Stimulated activated CD8-positive, alpha-beta memory T cell treated with anti-CD3 and anti-CD28 coated beads, Interleukin-12 subunit alpha, Interleukin-12 subunit beta, amount 100 ng/mL, for 4 hours (primary cell): Measurements from ENCODE around the gene AMFR.

Source experiments
- DNase-seq: peaks from one replicate; pipeline ENCODE4 v3.0.0-alpha.2; 2020; ENCODE audit warnings: low read depth

AMFR gene

DNA sequence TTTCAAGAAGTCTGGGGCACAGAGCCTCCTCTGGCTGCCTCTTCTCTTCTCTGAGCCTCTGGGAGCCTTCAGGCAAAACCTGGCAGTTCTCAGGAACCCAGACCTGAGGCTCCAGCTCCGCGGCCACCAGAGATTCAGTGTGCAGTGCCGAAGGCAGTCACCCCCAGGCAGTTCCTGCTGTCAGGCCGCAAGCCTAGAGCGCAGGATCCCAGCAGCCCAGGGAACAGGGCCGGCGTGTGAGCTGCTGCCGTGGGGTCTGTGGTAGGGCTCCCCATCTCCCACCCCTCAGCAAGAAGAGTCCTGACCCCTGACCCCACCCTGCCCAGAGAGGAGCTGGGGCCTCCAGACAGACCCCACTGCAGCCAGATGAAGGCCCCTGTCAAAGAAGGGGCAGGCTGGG is 78.2 kb downstream of the AMFR start:
- no peak for DNase-seq

DNA sequence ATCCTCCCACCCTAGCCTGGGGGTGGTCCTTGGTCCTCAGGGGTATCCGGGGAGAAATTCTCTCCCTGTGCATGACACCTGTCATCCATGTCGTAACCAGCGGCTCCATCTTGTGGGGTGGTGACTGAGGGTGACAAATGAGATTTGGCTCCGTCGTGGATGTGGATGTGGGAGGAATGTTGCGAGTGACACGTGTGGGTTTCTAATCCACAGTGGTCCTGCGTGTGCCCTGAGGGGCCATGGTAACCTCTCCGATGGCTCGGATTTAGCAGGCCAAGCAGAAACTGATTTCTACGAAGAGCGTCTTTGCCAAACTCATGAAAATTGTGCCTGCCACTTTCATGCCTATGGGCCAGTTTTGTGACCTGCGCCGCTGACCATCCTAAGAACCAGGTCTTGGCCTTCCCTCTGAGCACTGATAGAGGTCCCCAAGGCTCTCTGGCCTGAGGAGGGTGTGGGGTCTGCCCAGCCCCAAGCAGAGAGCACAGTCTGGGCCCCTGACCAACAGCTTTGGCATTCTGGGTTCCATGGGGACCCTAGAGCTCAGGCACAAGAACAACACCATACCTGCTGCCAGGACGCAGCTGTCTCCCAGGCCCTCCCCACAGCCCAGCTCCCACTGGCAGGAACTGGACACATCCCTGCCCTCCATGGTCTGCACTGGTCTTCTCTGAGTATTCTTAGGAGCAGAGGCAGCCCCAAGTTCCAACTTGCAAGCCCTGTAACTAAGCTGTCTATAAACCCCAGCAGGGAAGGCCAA is 79.0 kb downstream of the AMFR start:
- DNase-seq = no peak

DNA sequence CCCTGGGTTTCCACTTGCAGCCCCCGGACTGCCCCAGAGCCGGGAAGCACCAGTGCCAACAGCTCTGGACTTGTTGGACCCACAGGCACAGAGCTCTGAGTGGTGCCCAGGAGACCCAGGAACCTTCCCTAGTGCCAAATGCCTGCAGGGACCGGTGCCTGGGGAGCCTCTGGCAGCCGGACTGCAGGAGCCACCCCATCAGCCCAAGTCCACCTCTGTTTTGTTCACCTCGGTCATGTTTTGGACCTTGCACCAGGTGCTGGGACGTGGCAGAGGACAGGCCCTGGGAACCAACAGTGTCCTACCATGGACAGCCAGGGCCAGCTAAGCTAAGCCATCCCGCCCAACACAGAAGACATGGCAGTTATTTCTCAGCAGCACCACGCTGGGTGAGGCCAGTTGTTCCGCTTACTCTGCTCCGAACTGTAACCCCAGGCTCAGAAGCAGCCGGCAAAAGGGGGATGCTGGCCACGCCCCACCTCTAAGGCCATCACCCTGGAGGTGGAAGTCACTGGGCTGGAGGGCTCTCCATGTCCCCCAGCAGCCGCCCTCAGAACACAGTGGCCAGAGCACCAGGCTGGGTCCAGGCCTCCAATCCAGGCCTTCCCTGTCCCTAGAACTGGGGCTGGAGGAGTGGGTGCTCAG is 79.8 kb downstream of the AMFR start:
- no peak for DNase-seq

DNA sequence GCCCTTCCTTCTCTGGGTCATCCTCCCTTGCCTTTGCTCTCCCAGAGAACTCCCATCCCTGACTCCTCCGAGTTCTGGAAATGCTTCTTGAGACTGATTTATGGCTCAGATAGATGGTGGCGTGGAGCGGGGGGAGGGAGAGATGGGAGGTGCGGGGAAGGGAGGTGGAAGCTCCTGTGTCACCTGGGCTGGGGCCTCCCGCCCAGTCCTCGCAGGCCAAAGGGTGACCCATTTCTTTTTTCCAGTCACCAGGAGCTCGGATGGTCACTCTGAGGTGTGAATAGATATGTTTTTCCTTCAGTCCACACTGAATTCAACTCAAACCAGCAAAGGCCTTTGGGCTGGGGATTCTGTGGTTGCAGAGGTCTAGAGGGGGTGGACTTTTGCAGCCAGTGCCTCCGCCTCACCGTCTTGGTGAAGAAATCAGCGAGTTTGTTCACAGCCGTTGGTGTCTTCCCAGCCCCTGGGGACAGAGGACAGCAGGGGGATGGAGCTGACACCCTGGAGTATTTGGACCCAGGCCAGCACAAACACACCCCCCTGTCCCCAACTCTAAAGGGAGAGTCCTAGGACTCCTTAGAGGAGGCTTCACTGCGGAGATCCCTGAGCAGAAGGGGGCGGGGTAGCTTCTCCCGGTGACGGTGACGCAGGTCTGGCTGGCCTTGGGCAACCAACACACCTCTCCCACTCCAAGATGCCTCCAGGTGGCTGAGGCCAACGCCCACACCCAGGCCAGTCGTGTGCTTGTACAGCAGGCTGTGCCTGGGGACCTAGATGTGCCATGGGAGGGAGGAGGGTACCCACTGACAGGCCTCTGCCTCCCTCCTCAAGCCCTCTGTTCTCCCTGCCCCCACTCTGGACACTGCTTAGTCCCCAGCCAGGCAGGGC is 80.6 kb downstream of the AMFR start:
- DNase-seq = no peak

DNA sequence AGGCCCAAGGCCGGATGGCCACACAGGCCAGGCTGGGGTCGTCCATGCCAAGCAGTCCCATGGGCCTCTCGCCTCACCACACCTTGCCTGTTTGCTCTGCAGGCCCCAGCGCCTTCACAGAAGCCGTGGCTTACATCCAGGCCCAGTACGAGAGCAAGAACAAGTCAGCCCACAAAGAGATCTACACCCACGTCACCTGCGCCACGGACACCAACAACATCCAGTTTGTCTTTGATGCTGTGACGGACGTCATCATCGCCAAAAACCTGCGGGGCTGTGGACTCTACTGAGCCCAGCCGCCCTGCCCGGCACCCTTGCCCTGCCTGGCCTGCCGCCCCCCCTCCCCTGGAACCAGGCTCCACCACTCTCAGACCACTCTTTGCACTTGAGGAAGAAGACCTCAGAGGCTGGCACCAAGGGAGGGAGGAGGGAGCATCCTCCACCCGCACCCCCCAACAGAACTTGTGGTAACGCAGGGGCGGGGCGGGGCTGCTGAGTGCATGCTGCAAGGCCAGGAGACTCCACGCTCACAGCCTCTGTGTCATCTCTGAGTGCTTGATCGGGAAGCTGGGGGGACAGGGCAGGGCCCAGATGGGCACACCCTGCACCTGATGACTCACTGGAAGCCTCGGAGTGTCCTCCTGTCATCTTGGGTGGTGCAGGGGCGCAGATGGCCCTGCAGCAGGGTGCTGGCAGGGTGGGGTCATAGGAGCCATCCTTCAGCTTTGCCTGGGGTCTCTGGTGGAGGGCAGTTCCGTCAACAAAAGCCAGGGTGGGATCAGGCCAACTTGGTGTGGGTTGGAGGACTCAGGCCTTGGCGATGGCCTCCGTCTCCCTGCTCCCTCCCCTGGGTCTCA is 81.5 kb downstream of the AMFR start:
- DNase-seq = no peak

DNA sequence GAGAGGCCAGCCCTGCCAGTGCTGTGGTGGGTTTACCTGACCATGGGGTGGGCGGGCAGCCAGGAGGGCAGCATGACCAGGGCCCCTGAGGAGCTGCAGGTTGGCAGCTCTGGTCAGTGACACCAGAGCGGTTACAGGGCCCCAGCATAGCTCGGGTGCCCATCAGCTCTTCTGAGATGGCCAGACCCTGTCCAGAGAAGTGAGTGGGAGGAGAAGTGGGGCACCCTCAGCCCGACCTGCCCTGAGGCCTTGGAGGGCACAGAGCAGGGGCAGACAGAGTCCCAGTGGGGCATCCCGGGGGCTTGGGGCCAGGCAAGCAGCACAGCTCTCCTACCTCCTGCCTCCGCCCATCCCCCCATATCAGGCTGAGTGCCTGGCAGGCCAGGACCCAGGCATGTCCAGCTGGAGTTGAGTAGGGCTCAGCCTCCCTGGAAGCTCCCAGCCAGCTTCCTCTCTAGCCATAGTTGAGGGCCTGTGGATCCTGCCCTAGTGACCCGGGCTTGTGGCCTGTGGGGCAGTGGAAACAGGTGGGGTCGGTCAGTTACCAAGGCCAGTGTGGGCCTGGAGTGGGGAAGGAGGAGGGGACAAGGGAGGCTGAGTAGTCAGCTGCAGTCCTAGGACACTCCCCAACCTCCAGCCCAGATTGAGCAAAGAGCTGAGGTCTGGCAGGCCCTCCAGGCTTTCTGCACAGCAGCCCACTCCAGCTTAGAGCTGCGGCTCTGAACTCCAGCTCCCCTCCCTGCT is 83.5 kb downstream of the AMFR start:
- no peak for DNase-seq

DNA sequence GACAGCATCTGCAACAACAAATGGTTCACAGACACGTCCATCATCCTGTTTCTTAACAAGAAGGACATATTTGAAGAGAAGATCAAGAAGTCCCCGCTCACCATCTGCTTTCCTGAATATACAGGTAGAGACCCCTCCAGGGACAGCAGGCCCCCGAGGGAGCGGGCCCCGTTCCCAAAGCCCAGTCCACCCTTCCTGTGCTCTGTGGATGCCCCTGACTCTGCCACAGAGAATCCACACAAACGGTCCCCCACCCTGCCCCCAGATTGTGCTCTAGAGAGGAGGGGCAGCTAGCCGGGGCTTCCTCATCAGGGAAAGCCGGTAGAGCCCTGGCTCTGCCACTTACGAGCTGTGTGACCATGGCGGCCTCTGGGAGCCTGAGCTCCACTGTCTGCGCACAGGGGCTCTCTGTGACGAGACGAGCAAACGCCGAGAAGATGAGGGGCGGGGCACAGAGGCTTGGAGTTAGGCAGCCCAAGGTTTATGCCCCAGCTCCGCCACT is 84.4 kb downstream of the AMFR start:
- no peak for DNase-seq

DNA sequence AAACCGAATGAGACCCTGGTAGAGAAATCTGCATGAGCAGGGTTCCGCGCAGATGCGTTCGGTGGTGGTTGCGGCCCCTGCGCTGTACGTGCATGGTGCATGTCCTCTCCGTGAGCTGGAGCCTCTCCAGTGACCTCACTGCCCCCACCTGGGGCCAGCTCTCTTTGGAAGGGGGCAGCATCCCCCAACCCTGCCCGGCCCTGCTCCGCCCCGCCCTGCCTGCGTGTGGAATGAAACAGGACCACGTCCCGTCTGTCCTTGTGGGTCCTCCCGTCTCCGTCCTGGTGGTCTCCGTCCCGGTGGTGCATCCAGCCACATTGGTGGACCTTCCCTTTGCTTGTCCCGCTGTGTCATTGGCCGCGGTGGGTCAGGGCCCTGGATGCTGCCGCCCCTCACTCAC is 84.9 kb downstream of the AMFR start:
- DNase-seq = no peak

DNA sequence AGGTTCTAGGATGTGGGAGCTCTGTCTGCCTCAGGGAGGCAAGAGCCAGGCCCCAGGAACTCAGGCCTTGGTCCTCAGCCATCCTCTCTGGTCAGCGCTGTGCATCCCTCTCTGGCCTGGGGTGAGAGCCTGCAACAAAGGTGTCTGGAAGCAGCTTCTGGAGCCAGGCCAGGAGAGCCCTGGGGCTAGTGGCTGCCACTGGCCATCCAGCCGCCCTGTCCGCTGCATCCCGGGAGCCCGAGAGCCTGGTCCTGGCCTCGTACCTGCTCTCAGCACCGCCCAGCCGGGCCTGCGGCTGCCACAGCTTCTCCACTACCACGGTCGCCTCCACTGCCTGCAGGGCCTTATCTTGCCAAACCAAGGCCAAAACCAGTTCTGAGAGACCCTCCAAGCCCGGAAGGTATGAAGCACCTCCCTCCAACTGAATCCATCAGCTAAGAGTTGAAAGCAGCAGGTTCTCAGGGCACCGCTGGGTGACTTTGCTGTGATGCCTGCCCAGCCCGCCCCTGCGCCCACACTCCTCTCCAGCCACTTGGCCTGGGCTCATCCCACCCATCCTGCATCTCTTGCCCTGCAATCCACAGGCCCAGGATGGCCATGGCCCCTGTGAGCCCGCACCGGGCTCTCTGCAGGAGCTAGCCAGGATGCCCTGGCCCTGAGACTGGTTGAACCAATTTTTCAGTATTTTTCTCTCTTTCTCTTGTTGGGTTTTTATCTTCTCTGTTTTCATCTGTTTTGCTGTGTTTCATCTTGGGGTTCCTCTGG is 85.7 kb downstream of the AMFR start:
- DNase-seq = no peak

DNA sequence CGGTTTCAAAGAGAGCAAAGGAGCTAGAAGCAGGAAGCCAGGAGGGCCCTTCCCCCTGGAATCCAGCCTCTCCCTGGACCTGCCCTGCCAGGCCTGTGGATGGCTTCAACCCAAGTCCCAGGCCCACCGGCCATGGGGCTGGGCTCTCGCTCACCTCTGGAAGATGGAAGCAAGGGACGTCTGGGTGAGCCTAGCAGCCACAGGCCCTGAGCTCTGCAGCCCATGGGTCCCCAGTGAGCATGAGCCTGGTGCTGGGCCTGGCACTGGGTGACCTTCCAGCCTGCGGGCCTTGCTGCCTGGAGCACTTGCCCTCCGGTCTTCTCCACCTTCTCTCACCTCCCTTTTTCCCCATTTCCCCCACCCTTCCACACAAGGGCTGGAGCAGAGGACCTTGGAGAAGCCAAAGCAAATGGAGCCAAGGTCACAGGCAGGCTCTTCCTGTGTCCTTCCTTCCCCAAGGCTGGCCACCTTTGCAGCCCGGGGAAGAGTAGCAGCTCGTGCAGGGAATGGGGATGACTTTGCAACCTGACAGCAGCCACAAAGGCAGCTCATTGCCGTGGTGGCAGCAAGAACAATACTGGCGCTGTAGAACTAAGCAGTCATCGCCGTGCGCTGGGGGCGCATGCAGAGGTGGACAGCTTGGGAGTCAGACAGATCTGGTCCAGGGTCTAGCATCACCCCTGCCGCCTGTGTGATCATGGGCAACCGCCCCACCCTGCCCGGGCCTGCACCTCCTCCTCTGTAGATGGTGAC is 86.6 kb downstream of the AMFR start:
- no peak for DNase-seq

DNA sequence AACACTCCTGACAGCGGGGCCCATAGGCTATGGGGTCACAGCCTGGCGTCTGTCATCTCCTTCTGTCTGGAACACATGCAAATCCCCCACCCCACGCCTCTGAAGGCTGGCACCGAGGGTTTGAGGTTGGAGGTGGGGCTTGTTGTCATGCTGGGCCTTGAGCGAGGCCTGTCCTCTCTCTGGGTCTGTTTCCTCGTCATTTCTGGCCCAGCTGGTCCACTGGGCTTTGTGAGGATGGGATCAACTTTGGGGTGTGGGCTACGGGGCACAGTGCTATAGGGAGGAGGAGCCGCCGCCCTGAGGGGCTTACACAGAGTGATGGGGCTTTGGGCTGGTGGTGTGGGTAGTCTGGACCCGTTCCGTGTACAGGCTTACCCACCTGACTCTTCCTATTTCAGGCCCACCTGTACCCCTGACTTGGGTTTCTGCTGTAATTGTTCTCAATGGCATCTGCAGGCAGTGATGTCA is 87.5 kb downstream of the AMFR start:
- no peak for DNase-seq

DNA sequence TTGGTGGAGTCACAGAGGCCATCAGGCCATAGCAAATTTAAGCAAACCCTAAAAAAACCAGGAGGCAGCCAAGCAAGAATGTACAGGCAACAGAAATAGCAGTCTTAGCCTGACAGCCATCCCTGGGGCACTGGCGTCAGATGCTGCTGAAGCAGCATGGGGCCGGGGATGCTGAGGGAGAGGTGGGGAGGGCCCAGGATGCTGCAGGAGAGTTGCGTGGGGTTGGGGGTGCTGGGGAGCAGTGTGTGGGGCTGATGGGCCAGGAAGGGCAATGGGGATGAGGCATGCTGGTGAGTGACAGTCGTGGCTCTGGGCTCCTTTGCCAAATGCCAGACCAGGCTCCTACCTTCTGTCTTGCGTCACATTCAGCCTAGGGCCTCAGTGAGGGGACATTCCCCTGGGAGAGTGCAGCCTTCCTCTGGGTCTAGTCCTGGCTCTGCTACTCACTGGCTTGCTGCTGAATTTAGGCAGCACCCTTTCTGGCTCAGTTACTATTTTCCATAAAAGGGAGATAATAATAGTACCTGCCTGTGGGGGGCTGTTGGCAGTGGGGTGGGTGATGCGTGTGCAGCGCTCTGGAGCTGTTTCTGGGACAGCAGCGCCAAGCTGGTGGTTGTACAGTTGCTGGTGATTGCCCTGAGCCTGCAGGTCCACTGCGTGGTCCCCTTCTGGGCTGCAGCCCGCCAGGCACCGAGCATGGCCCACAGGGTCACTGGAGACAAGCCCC is 88.1 kb downstream of the AMFR start:
- DNase-seq = no peak

DNA sequence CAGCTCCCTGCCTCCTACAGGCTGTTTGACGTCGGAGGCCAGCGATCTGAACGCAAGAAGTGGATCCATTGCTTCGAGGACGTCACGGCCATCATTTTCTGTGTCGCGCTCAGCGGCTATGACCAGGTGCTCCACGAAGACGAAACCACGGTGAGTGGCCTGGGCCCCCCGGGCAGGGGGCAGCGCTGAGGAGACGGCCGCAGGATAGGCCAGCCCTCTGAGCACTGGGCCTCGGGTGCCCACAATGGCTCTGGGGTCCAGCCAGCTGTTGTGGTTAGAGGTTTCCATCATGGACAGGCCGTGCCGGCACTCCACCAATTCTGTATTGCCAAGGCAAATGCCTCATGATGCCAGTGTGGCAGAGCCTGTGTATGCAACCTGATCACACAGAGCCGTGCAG is 88.6 kb downstream of the AMFR start:
- DNase-seq = no peak

DNA sequence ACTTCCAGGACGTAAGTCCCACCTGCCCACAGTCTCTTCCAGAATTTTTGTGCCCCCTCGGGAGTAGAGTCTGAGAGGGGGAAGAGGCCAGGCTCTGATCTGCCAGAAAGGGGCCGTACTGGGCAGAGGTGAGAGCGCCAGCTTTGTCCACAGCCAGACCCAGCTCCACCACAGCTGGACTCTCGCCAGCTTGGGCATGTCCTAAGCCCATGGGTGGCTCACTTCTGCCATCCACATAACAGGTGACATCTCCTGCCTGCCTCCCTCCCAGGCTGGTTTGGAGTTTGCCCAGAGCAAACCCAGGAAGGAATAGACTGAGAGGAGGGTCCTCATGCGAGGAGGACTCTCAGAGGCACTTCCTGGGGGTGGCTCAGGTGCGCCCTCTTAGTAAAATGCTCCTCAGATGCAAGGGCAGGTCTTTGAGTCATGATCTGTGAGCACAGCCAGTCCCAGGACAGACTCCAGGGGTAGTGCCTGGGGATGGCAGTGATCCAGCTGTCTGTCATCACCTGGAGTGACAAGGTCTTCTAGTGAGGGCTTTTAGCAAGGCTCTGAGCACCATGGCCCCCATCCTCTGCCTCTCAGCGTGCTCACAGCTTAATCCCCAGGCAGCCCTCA is 89.2 kb downstream of the AMFR start:
- no peak for DNase-seq

DNA sequence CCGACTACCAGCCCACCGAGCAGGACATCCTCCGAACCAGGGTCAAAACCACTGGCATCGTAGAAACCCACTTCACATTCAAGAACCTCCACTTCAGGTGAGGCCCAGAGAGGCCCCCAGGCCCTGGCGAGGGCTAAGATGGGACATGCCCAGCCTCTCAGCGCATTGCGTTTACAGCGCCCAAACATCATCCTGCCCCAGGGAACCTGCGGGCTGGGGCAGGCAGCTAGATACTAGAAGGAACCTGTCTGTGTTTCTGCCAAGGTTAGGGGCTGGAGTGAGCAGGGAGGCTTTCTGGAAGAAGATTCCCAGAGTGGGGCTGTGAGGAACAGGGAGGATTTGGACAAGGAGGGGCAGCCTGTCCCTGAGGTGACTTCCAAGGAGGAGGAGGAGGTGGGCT is 90.6 kb downstream of the AMFR start:
- DNase-seq = no peak

DNA sequence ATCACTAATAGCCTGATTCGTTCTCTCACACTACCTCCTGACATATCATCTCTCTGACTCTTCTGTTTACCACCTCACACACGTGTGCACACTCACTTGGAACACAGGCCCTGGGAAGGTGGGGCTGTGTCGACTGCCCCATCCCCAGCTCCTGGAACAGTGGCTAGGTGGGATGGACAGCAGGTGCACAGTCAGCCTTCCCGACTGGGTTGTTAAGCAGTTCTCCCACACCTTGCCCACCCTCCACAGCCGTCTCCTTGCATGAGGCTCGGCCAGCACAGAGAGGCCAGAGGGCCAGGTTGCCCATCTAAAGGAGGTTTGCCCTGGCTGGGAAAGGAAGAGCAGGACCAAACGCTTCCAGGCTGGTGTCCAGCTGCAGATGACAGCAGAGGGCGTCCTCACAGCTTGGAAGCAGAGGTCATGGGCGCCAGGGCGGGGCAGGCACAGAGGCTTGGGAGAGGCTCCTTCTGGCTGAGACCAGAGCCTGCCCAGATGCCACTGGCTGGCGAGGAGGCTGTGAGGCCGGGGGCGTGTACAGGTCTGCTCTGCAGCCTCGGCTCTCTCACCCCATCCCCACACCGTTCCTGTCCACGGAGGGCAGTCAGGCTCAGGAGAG is 92.8 kb downstream of the AMFR start:
- DNase-seq = no peak

DNA sequence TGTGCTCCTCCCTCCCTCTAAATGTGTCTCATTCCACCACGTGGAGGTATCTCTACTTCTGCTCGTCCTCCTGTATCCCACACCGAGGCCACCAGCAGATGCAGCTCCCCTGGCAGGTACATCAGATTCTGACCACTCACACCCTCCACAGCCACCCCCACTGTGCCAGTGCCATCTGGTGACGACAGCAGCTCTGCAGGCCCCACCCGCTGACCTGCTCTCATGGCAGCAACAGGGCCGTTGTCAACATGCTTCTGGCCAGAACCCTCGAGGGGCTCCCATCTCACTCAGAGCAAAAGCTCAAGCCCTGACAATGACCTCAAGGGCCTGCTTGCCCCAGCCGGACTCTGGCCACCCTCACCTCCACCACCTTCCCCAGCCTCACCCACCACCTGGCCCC is 93.4 kb downstream of the AMFR start:
- no peak for DNase-seq

DNA sequence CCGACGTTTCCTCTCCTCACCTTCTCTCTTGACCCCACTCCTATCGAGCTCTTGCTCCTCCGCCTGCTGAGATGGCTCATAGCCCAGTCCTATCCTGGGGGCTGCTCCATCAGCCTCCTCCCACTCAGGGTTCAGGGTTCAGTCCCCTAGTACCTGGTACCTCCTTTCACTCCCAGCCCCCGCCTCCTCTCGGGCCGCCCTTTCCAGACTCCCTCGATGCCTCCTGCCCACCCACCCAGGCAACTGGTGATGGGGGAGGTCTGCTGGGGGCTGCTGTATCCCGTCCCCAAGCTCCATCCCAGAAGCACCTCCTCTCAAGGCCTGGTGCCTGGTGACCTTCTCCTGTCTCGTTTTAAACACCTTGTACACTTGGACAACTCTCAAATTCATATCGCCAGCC is 93.9 kb downstream of the AMFR start:
- no peak for DNase-seq
